GDM1 (cell line): ENCODE measurements around the gene AK1.

Source experiments
- DNase-seq: peaks from one replicate; lab custom pipeline; 2025; lab: John Stamatoyannopoulos, UW

AK1 gene

GRCh38 chr9:127867356-127868277, 9.9 kb downstream of the AK1 start:
- DNase-seq: no peak

- DNase-seq: no peak
Observed at GRCh38 chr9:127866535-127866934, 10.9 kb downstream of the AK1 start.

- no peak for DNase-seq
Observed at GRCh38 chr9:127865645-127866464, 11.6 kb downstream of the AK1 start.

- no peak for DNase-seq
Observed at GRCh38 chr9:127863191-127863621, 14.3 kb downstream of the AK1 start.

GRCh38 chr9:127862075-127863011, 15.1 kb downstream of the AK1 start:
- peak; percentile 96 for DNase-seq

GRCh38 chr9:127860779-127861178, 16.7 kb downstream of the AK1 start:
- DNase-seq: no peak

GRCh38 chr9:127860260-127860659, 17.2 kb downstream of the AK1 start:
- DNase-seq: no peak

GRCh38 chr9:127858041-127858512, 19.4 kb downstream of the AK1 start:
- DNase-seq: peak; percentile 38

- DNase-seq: no peak
Observed at GRCh38 chr9:127857278-127857677, 20.2 kb downstream of the AK1 start.

GRCh38 chr9:127856729-127857116, 20.8 kb downstream of the AK1 start:
- DNase-seq: no peak

GRCh38 chr9:127856094-127856728, 21.3 kb downstream of the AK1 start:
- no peak for DNase-seq

GRCh38 chr9:127855522-127855921, 22.0 kb downstream of the AK1 start:
- DNase-seq: no peak

- DNase-seq: no peak
Observed at GRCh38 chr9:127854960-127855359, 22.5 kb downstream of the AK1 start.

GRCh38 chr9:127854184-127854806, 23.2 kb downstream of the AK1 start, which contains the start of gene ENG:
Gene ENG, minus strand, starts transcription at chr9:127854658. Its CDS starts 303 bp downstream, at chr9:127854355.
- peak; percentile 50 for DNase-seq

GRCh38 chr9:127853312-127854183, 23.9 kb downstream of the AK1 start:
- no peak for DNase-seq

- no peak for DNase-seq
Observed at GRCh38 chr9:127852829-127853228, 24.6 kb downstream of the AK1 start.

- no peak for DNase-seq
Observed at GRCh38 chr9:127850286-127850830, 27.1 kb downstream of the AK1 start.

GRCh38 chr9:127848756-127849504, 28.5 kb downstream of the AK1 start:
- DNase-seq: no peak
